Panc1 (cell line): Measurements from ENCODE around the gene CEP63.

Source experiments
- POLR2AphosphoS5 ChIP-seq: IDR thresholded peaks from 2 replicates; pipeline ENCODE4 v1.6.1; 2012; ENCODE audit warnings: mild to moderate bottlenecking, low read depth, low read length, moderate library complexity
- REST ChIP-seq, 2 experiments: IDR thresholded peaks; 2 replicates each; pipeline ENCODE4 v1.6.1; 2011 to 2012; ENCODE audit warnings: low read depth in 2 of 2, control low read depth in 1 of 2, low read length in 1 of 2, mild to moderate bottlenecking in 1 of 2, moderate library complexity in 1 of 2; ENCODE audit not compliant: insufficient read depth in 1 of 2
- TF ChIP-seq, protein P1 (sequence below): fragments of 450-650 bp; IDR thresholded peaks from 2 replicates; pipeline ENCODE4 v1.5.1; 2017; ENCODE audit warnings: mild to moderate bottlenecking

GRCh38 chr3:134522541-134522940, 36.7 kb downstream of the CEP63 start:
- TF ChIP-seq POLR2AphosphoS5 (no peak), REST (IDR thresholded peaks at IDR 0.05; ENCODE audit: insufficient read depth in 1 of 2, low read depth in 2 of 2, low read length in 1 of 2) (no peak)
- TF ChIP-seq, protein P1, sequence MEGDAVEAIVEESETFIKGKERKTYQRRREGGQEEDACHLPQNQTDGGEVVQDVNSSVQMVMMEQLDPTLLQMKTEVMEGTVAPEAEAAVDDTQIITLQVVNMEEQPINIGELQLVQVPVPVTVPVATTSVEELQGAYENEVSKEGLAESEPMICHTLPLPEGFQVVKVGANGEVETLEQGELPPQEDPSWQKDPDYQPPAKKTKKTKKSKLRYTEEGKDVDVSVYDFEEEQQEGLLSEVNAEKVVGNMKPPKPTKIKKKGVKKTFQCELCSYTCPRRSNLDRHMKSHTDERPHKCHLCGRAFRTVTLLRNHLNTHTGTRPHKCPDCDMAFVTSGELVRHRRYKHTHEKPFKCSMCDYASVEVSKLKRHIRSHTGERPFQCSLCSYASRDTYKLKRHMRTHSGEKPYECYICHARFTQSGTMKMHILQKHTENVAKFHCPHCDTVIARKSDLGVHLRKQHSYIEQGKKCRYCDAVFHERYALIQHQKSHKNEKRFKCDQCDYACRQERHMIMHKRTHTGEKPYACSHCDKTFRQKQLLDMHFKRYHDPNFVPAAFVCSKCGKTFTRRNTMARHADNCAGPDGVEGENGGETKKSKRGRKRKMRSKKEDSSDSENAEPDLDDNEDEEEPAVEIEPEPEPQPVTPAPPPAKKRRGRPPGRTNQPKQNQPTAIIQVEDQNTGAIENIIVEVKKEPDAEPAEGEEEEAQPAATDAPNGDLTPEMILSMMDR, result no peak
